Natural killer cell (primary cell): ENCODE results near the gene NACC2. TPM values are rescaled to one million over a fixed set of nuclear protein-coding genes. Genes with fewer than 3 reads are reported as not detected.

Experiments
- ATAC-seq, 3 donors: fragments of 150-1000 bp in 2 of 3; fragments of 200-7000 bp in 1 of 3; cut with Tn5 transposase; 1 replicate in 1 of 3; 2 replicates in 2 of 3; pipeline ENCODE4 v1.10.0; 2021; ENCODE audit warnings: mild to moderate bottlenecking in 2 of 3, moderate library complexity in 2 of 3
- DNase-seq, 2 donors: peaks; one replicate each; pipeline versions ENCODE4 v3.0.0 to v3.0.0-alpha.2; 2013 to 2021; ENCODE audit warnings: mixed read lengths in 1 of 2
- H3K27ac ChIP-seq: one replicate; pipeline ENCODE4 v1.5.1; 2013; ENCODE audit warnings: mild to moderate bottlenecking, low read length
- H3K27me3 ChIP-seq: one replicate; pipeline ENCODE4 v1.6.1; 2013; ENCODE audit warnings: low read length; ENCODE audit not compliant: control insufficient read depth, insufficient read depth
- H3K36me3 ChIP-seq: one replicate; pipeline ENCODE4 v1.6.1; 2013; ENCODE audit warnings: low read length; ENCODE audit not compliant: control insufficient read depth, insufficient read depth
- H3K4me1 ChIP-seq: one replicate; pipeline ENCODE4 v1.6.1; 2013; ENCODE audit warnings: low read length; ENCODE audit not compliant: control insufficient read depth, insufficient read depth
- H3K4me3 ChIP-seq: one replicate; pipeline ENCODE4 v1.5.1; 2013; ENCODE audit warnings: low read length
- H3K9me3 ChIP-seq: one replicate; pipeline ENCODE4 v1.6.1; 2013; ENCODE audit warnings: low read length; ENCODE audit not compliant: control insufficient read depth, insufficient read depth
- H3K27ac Mint-ChIP-seq, 2 donors: one replicate each; pipeline ENCODE4 v1.8.0; 2022; ENCODE audit warnings: mild to moderate bottlenecking in 2 of 2, mixed read lengths in 2 of 2, moderate library complexity in 1 of 2
- H3K27me3 Mint-ChIP-seq, 2 donors: one replicate each; pipeline ENCODE4 v1.8.0; 2022; ENCODE audit warnings: low read depth in 2 of 2, mixed read lengths in 2 of 2
- H3K36me3 Mint-ChIP-seq: one replicate; pipeline ENCODE4 v1.8.0; 2022; ENCODE audit warnings: mixed read lengths
- H3K4me1 Mint-ChIP-seq, 2 donors: one replicate each; pipeline ENCODE4 v1.8.0; 2022; ENCODE audit warnings: mixed read lengths in 2 of 2
- H3K4me3 Mint-ChIP-seq: one replicate; pipeline ENCODE4 v1.8.0; 2022; ENCODE audit warnings: mild to moderate bottlenecking, moderate library complexity, mixed read lengths
- H3K9me3 Mint-ChIP-seq, 2 donors: one replicate each; pipeline ENCODE4 v1.8.0; 2022; ENCODE audit warnings: mixed read lengths in 2 of 2
- CTCF ChIP-seq: fragments of 200-600 bp; IDR thresholded peaks from one replicate; pipeline ENCODE4 v1.8.0; 2022; ENCODE audit warnings: antibody characterized with exemption
- WGBS: methylation state at CpG from one replicate; pipeline ENCODE4 v1.1.7; 2013; ENCODE audit warnings: missing lambda C conversion rate; ENCODE audit not compliant: insufficient coverage; 5-methylcytosine and 5-hydroxymethylcytosine counted together
- intact Hi-C: fragments of 100-400 bp; cut with micrococcal nuclease; formaldehyde crosslinking; loops from one replicate; pipeline ENCODE4 v1.14.2; 2022
- total RNA-seq, 4 donors: library from RNA; stranded (reverse); fragments of 120-200 nt in 1 of 4; gene quantifications; one replicate each; pipeline versions ENCODE4 v1.2.3 to v1.2.4, GENCODE V29; 2013 to 2022

NACC2 gene
- total RNA-seq, 3 donors from 2014 or later (not counting 1 experiment from before 2014, with no cell fraction given) = 14.5 to 21.6 (median 21.2) TPM

GRCh38 chr9:136022731-136023409 lies 72.2 kb downstream of the NACC2 start:
- no peaks in the 10 kb centered on the region for H3K36me3 Mint-ChIP-seq
- no peak overlapping the region for H3K27ac ChIP-seq
- H3K27ac Mint-ChIP-seq = no peak overlapping the region
- ATAC-seq (no peak), DNase-seq (no peak)
- H3K27me3 ChIP-seq = no peaks in the 10 kb centered on the region
- no peaks in the 10 kb centered on the region for H3K27me3 Mint-ChIP-seq
- no peaks in the 10 kb centered on the region for H3K4me1 ChIP-seq
- no peak overlapping the region for H3K4me3 Mint-ChIP-seq
- no peaks in the 10 kb centered on the region for H3K9me3 ChIP-seq
- no peaks in the 10 kb centered on the region for H3K36me3 ChIP-seq
- intact Hi-C loops = no loop called here
- peaks cover 38 to 49% of the 10 kb centered on the region in 2 donors for H3K4me1 Mint-ChIP-seq
- no peak overlapping the region for H3K4me3 ChIP-seq
- no peaks in the 10 kb centered on the region for H3K9me3 Mint-ChIP-seq
- 96% methylated on average over 22 of the region's 22 CpGs for WGBS
- TF ChIP-seq CTCF = no peak

- Histone ChIP-seq H3K27ac (no peak overlapping the region), H3K36me3 (no peaks in the 10 kb centered on the region), H3K9me3 (no peaks in the 10 kb centered on the region), H3K4me3 (no peak overlapping the region), H3K4me1 (no peaks in the 10 kb centered on the region), H3K27me3 (no peaks in the 10 kb centered on the region)
- no peaks in the 10 kb centered on the region for H3K9me3 Mint-ChIP-seq
- no peak for DNase-seq
- H3K4me1 Mint-ChIP-seq = peaks cover 34 to 49% of the 10 kb centered on the region in 2 donors
- intact Hi-C loops = no loop called here
- H3K27ac Mint-ChIP-seq = peak overlapping the region in 1 of 2 donors; percentile 48
- no peak for TF ChIP-seq CTCF
- H3K36me3 Mint-ChIP-seq = no peaks in the 10 kb centered on the region
- 94% methylated on average over 19 of the region's 19 CpGs for WGBS
- H3K27me3 Mint-ChIP-seq = no peaks in the 10 kb centered on the region
- H3K4me3 Mint-ChIP-seq = no peak overlapping the region
- no peak for ATAC-seq
Measured at GRCh38 chr9:136021872-136022681, 73.0 kb downstream of the NACC2 start.

GRCh38 chr9:136021171-136021871 lies 73.8 kb downstream of the NACC2 start:
- H3K36me3 ChIP-seq = no peaks in the 10 kb centered on the region
- no peaks in the 10 kb centered on the region for H3K36me3 Mint-ChIP-seq
- peaks cover 29 to 49% of the 10 kb centered on the region in 2 donors for H3K4me1 Mint-ChIP-seq
- H3K27ac Mint-ChIP-seq = peak overlapping the region in 1 of 2 donors; percentile 48
- no peak for TF ChIP-seq CTCF
- H3K27ac ChIP-seq = no peak overlapping the region
- H3K27me3 ChIP-seq = no peaks in the 10 kb centered on the region
- 93% methylated on average over 25 of the region's 25 CpGs for WGBS
- no peaks in the 10 kb centered on the region for H3K27me3 Mint-ChIP-seq
- H3K4me3 Mint-ChIP-seq = no peak overlapping the region
- ATAC-seq (no peak), DNase-seq (no peak)
- no peaks in the 10 kb centered on the region for H3K4me1 ChIP-seq
- no peaks in the 10 kb centered on the region for H3K9me3 ChIP-seq
- intact Hi-C loops = no loop called here
- no peak overlapping the region for H3K4me3 ChIP-seq
- no peaks in the 10 kb centered on the region for H3K9me3 Mint-ChIP-seq
